ENCODE measurements around the gene BZW2.
"Not testable (repeated sequence)": the region's sequence is repeated elsewhere in the genome, so short reads cannot be mapped to it uniquely, and the experiment has no call there.

The BZW2 gene

DNA sequence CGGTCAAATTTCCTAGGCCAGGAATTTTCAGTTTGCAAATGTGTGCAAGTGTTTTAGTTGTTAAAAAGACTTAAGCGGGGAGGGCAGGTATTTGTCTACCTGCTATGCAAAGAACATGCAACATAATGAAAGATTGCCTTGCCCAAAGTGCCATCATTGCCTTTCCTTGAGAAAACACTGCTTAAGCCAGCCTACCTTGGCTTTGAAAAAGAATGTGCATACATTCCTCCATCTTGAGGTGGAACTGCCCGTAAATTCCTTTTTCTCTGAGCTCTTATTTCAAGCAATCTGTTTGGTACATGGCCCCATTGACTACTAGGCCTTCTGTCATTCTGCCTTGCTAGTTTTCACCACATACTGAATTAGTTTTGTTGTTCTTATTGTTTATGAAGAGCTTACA lies 29.3 kb downstream of the BZW2 start:
- DNase-seq: no peak

DNA sequence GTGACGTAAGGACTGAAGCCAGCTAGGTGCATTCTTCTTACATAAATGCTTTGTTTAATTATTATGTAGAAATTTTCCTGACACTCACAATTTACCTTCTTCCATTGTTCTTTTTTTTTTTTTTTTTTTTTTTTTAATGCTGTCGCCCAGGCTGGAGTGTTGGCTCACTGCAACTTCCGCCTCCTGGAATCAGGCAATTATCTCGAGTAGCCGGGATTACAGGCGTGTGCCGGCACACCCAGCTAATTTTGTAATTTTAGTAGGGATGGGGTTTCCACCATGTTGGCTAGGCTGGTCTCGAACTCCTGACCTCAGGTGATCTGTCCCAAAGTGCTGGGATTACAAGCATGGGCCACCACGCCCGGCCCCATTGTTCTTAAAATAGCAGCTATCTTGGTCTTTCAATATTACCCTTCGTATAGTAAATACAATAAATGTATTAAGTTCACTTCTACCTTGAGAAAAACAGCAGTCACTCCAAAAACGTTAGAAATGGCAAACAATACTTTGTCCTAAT lies 32.1 kb downstream of the BZW2 start:
- no peak for DNase-seq

DNA sequence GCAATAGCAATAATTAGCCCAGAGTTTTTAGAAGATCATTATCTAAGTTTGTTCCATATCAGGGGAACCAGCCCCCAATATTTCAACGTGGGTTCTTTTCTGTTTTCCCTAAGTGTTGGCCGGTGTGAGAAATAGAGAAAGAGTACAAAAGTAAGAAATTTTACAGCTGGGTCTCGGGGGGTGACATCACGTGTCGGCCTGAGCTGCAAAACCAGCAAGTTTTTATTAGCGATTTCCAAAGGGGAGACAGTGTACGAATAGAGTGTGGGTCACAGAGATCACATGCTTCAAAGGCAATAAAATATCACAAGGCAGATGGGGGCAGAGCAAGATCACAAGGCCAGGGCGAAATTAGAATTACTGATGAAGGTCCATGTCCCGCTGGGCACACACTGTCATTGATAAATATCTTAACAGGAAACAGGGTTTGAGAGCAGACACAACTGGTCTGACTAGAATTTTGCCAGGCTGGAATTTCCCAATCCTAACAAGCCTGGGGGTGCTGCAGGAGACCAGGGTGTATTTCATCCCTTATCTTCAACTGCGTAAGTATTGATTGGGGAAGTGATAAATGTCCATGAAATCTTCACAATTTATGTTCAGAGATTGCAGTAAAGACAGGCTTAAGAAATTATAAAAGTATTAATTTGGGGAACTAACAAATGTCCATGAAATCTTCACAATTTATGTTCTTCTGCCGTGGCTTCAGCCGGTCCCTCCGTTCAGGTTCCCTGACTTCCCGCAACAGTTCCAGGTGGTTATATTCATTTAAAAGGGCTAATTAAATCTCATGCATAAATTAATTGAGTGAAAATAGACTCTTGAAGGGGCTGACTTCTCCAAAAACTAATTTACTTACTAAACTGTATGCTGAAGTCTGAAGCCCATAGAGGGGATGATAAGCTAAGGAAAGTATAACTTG lies 32.9 kb downstream of the BZW2 start:
- not testable (repeated sequence) for DNase-seq

DNA sequence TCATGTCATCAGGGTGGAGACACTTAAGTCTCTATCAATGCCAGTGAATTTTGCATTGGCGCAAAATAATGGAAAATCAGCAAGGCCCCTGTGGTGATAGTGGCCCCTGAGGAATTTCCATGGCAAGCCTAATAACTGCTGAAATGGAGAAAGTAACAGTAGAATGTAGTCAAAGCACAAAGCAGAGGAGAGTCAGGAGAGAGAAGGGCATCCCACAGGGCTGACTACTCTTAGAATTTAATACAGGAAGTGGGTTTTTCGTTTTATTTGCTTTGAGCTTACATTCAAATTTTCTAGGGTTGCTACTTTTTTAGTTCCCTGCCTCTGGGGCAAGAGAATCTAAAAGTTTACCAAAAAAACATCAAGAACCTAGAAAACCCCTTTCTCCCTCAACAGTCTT lies 39.0 kb downstream of the BZW2 start:
- DNase-seq: no peak

DNA sequence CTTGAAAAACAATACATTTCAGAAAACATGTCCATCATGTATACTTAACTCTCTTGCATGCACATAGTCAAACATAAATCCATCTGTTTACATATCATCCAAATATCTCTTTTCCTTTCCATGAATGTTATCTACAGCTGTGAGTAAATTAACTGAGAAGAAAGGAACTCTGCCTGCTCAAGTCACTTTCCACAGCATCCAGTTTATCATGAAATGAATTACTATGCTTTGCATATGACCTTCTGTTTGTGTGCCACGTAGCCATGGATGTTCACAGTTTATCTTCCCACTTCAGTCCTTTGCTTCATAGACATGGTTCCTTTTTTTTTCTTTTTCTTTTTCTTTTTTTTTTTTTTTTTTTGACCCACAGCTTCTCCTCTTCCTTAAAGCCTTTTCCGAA lies 39.6 kb downstream of the BZW2 start:
- no peak for DNase-seq

DNA sequence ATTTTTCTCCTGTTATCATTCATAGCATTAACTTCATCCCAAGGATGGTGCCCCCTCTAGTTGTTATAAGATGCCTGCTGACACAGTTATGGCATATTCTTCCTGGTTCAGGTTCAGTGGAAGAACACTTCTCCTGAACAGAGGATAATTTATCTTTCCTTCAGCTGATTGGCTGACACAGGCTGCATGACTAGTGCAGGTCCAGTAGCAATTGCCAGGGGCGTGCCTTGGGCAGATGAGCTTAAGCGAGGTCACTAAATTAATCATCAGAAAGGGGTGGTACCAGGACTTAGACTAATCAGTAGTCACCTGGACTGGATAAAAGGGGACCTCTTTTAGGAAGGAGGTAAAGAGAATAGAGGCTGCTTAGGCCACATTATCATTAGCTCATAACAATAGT lies 42.3 kb downstream of the BZW2 start:
- no peak for DNase-seq

DNA sequence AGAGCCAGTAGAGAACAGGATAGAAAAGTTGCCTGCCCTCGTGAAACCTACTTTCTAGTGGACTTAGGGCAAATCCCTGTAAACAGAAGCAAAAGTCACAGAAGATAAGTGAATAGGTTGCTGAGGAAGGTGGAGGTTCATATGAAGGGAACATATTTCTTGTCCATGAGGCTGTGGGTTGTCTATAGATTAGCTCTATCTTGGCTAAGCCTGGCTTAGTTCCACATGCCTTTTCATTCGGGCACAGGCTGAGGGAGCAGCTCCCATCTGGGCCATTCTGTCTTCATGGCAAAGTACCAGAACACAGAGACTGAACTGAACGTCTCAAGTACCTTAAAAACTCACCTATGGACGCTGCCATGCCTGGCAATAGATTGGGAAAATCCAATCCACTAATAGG lies 45.3 kb downstream of the BZW2 start:
- no peak for DNase-seq

DNA sequence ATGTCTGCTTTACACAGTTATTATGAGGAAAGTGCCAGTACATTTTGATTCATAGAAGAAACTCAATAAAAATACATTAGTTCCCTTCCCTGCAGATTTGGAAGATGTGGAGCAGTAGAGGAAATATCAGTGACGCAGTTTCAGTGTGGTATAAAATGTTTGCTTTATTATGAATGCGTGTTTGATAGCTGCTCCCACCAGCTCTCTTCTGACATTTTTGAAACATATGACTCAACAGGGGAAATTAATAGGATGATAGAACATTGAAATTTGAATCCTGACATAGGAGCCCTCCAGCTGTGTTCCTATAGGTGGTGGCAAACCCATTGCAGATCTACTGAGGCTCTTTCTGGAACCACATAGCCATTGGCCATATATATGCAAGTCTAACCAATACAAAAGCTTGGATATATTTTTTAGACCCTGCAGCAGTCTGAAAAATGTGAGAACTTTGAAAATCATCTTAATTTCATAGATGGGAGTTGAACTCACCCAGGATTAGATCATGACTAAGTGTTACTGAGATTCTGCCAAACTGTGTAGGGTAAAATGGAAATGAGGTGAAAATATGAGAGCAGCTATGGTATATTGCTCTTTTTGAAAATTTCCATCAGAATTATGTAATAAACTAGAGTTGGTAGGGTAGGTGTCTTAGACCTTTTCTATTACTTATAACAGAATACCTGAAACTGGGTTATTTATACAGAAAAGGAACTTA lies 47.8 kb downstream of the BZW2 start:
- no peak for DNase-seq

DNA sequence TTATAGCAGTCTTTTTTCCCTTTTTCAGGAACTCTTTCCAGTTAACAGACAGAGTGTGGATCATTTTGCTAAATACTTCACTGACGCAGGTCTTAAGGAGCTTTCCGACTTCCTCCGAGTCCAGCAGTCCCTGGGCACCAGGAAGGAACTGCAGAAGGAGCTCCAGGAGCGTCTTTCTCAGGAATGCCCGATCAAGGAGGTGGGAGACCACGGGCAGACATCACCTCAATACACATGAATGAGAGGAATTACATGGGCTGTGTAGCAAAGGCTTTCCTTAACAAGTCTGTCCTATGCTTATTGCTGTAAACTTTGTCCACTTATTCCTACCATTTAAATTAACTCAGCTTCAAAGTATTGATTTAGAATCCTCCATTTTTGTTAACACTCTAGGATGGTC lies 48.8 kb downstream of the BZW2 start:
- DNase-seq: no peak

DNA sequence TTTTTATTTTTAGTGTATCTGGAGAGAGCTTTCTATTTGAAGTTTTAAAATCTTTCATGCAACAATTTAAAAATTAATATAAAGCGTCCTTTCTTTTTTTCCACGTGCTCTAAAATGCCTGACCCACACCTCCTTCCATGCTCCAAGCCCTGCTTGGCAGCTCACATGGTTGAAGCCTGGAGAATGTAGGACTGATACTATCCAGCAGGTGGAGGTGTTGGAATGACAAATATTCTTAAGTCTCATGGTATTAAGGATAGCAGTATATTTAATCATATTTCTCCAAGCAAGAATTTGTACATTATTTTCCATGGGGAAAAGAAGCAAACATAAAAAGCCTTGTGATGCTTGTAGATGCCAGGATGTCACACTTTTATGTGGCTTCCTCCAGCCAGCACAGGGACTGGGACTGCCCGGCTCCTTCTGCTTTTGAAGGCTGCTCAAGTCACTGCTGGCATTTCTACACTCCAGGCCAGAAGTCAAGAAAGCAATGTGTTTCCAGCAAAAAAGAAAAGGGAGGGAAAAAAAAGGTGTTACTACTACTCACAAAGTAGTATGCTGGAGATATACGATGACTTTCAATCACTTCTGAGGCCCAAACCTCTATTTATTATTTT lies 49.7 kb downstream of the BZW2 start:
- DNase-seq: no peak

DNA sequence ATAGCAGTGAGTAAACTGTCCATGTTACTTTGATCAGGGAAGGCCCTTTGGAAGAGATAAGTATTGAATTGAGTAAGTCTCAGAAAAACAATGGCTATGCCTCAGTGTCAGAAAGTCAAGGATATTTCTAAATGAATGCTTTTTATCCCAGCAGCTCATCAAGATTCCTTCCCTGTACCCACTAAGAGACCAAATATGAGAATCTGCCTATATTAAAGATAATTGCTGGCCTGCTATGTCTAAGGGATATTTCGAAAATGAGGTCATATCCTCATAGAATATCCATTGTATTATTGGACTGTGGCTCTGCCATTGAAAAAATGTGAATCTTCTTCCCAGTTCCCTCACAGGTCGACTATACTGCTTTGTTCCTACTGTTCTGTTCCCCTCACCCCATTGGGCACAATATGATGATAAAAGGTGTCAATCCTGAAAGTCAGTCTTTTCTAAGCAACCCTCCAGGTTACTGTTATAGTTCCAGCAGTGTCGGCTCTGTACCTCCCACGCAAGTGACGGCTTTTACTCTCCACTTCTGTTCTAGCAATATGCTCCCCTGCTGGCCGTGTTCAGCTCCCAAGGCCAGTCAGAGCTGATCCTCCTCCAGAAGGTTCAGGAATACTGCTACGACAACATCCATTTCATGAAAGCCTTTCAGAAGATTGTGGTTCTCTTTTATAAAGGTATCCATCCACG lies 51.7 kb downstream of the BZW2 start:
- no peak for DNase-seq

DNA sequence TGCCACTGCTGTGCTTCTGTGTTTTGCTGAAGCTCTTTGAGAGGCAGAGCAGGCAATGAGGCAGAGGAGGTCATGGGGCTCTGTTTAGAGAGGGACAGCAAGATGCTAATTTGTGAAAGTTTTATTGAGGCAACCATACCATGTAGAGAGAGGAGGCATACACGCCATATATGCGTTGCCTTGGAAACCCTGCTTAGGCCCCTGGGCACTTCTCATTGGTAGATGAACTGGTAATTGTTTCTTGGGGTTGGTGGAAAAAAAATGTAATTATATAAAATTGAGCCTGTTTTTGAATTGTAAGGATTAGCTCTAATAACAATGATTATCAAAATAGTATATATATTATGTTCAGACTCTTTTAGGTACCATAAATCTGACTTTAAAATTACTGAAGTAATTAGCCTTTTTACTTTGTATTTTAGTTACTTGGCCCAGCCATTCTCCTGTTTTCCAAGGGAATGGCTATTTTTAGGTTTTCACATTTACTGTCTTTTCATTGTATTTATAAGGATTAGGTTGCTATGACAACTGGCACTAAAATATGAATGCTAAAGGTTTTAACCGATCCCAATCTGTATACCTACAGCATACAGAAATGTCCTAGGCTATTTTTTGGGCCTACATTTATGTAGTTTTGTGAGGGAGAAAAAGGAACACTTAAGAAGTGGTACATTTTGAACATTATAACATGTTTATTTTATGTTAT lies 52.4 kb downstream of the BZW2 start:
- DNase-seq: no peak

DNA sequence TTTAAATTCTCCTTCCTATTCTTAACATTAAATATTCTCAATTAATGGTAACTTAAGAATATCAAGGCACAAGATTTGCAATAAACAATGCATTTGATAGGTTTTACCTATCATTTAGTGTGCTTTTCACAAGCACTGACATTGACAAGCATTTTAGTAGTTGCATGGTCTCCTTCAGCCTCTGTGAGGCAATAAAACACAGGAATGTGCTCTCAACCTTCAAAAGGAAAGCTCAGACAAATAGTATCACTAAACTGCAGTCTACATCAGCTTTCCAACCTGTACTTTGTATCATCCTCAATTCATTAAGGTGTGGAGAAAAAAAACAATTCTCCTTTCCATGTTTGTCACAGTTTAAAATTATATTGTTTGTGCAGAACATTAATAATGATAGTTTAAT lies 56.5 kb downstream of the BZW2 start:
- no peak for DNase-seq

DNA sequence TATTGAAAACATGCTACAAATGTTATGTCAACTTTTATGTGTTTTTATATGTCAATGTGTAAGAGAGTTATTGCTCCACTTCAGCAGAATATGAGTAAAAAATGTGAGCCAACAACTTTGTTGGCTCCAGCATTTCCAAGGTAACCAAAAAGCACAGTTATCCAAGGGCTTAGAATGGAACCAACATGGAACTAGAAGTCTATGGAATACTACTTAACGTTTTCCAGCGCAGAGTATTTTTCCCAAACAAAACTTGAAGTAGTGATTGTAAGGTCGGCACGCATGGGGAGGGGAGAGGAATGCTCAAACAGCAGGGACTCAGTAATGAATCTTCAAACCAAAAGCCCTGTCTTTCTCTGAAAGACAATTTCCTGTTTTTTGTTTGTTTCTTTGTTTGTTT lies 62.5 kb downstream of the BZW2 start:
- DNase-seq: no peak

DNA sequence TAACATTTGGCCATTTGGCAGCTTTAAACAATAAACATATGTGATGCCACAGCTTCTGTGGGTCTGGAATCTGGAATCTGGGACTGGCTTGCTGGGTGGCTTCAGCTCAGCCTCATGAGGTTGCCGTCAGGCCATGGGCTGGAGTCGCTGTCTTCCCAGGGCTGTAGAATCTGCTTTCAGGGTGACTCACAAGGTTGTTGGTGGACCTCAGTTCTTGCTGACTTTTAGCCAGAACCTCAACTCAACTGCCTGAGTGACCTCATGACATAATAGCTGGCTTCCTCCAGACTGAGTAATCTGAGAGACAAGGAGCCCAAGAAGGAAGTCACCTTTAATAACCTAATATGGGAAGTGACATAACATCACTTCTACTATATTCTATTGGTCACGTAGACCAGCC lies 63.0 kb downstream of the BZW2 start:
- DNase-seq: no peak

DNA sequence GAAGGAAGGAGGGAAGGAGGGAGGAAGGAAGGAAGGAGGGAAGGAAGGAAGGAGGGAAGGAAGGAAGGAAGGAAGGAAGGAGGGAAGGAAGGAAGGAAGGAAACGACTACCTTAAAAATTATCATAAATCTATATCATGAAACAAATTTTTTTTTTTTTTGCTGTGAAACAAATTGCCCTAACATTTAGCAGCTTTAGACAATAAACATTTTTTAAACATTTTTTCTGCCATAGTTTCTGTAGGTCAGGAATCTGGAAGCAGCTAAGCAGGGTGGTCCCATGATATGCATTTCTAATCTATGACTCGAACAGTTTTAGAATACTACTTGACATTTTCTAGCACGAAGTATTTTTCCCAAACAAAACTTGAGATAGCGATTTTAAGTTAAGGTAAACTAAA lies 64.7 kb downstream of the BZW2 start:
- no peak for DNase-seq

DNA sequence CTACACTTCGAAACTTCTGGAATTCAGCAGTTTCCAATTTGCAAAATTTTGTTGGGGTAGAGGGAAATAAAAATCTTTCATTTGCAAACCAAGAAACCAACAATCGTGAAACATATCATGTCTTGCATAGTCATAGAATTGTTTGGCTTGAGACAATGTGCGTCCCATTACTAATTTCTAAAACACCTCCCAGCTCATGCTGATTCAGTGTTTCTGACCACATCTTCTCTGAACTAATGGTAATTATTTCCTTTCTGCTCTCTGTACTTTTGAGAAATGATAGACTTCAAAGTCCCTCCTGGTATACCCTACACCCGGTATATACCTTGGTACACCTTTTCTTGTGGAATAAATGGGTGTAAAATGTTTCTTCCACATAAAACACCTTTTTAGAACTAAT lies 65.7 kb downstream of the BZW2 start:
- no peak for DNase-seq

DNA sequence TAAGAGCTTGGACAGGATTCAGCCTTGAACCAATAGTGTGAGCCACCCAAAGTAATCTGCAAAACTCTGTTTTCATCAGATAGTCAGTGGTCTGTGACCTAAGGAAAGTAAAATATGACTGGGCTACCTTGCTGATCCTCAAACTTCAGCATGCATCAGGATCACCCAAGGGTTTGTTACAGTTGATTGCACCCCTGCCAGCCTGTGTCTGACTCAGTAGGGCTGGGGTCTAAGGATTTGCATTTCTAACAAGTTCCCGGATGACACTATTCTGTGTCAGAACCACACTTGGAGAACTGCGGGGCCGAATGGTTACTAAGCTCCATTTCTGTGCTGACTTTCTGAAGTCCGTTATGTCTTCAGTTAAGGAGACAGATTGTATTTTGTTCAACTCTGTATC lies 66.9 kb downstream of the BZW2 start:
- DNase-seq: no peak

DNA sequence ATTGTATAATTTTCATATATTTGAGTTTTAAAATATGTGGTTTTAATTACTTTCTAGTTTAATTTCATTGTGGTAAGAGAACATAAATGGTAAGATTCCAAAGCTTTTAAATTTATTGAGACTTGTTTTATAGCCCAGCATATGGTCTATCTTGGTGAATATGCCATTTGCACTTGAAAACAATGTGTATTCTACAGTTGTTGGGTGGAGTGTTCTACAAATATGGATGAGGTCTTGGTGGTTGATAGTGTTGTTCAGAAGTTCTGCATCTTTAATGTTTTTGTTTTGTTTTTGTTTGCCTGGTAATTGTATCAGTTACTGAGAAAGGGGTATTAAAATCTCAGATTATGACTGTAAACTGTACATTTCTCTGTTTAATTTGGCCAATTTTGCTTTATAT lies 69.9 kb downstream of the BZW2 start:
- no peak for DNase-seq

DNA sequence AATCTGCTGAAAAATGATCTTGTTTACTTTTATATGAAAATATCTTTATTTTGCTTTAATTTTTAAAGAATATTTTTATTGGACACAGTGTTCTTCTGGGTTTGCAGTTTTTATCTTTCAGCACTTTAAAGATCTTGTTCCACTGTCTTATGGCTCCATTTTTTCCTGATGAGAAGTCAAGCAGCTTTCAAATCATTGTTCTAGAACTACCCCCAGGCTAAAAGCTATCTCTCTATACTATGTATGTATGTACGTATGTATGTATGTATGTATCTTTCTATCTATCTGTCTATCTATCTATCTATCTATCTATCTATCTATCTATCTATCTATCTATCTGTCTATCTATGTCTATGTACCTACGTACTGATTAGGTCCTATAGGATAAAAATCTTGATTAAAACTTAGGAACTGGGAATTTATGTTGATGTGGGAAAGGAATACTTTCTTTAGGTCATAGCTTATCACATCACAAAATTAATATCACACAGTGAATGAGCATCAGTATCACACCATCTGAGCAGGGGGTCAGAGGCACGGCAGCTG lies 72.2 kb downstream of the BZW2 start:
- no peak for DNase-seq

DNA sequence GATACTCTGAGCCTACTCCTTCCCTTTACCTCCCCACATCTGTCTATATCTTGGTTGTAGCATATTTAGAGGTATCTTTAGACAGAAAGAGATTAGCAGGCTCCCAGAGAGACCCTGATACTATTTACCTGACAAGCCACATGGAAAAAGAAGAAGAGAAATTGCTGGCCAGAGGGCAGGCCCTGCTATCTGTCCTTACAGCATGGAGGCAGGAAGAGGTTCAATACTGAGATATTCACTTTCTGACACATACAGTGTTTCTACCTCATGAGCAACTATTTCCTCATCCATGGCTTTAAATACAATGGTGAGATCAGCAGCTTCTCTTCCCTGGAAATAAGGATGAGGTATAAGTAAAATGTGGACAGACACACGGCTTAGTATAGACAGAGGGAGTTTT lies 73.7 kb downstream of the BZW2 start:
- no peak for DNase-seq

DNA sequence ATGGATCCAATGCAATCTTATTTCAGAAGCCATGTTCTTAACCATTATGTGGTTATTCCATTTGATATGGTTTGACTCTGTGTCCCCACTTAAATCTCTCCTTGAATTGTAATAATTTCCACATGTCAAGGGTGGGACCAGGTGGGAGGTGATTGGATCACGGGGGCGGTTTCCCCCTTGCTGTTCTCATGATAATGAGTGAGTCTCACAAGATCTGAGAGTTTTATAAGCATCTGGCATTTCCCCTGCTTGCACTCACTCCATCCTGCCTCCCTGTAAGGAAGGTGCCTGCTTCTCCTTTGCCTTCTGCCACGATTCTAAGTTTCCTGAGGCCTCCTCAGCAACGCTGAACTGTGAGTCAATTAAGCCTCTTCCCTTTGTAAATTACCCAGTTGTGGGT lies 75.6 kb downstream of the BZW2 start:
- no peak for DNase-seq
